ENCODE data around the gene DENND2A. TPM values are rescaled to one million over a fixed set of nuclear protein-coding genes. Genes with fewer than 3 reads are reported as not detected.
A peak's percentile ranks its signal among the peaks of the same experiment; 100 is the strongest.

The DENND2A gene
- total and polyA plus RNA-seq, 2 donors (not counting 1 experiment from before 2014, with no cell fraction given), result 30.6 to 39.0 TPM

DNA sequence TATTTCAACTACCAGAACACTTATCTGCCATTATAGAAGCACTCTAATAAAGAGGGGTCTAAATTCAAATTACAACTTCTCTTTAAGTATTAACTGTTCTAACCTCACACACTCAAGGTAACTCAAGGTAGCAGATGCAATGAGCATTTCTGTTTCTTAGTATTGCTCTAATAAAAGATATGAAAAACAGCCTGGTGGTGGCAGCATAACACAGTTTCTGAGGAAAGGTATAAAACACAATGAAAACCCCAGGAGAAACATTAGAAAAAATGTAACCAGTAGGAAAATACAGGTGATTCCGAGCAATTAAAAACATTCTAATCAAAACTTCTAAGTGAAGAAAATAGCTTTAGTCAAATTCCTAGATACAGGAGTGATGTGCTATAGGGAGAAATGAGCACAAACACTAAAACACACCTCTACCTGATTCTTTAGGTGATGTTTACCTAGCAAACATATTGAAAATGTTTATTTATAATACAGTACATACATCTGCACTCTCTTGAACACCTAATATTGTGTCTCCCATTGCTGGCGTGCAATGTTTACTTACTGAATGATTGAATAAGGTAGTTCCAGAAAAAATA, 164.8 kb downstream of the DENND2A start:
- H3K79me2 ChIP-seq (ENCODE audit: control insufficient read depth, insufficient read depth, low read length), result peaks cover 55% of the 10 kb centered on the region
- peak; percentile 21 to 52 for DNase-seq (ENCODE audit: low read depth in 2 of 2)

More for the DNA sequence above, 164.8 kb downstream of the DENND2A start:
- no peak overlapping the region for H3K27ac ChIP-seq (ENCODE audit: insufficient read depth, low read length)
- no peak overlapping the region for H3K4me3 ChIP-seq (replicated peaks in 1 of 4; ENCODE audit: control extremely low read depth in 1 of 4, insufficient read depth in 1 of 4, low read depth in 3 of 4, low read length in 4 of 4)
- H3K36me3 ChIP-seq (ENCODE audit: control insufficient read depth, insufficient read depth, low read length), result no peaks in the 10 kb centered on the region
- H3K4me1 ChIP-seq (ENCODE audit: control insufficient read depth, extremely low read depth, insufficient read depth, low read length), result peaks cover 2% of the 10 kb centered on the region
- no peak overlapping the region for H2AFZ ChIP-seq (ENCODE audit: low read length)
- TF ChIP-seq, protein P1, sequence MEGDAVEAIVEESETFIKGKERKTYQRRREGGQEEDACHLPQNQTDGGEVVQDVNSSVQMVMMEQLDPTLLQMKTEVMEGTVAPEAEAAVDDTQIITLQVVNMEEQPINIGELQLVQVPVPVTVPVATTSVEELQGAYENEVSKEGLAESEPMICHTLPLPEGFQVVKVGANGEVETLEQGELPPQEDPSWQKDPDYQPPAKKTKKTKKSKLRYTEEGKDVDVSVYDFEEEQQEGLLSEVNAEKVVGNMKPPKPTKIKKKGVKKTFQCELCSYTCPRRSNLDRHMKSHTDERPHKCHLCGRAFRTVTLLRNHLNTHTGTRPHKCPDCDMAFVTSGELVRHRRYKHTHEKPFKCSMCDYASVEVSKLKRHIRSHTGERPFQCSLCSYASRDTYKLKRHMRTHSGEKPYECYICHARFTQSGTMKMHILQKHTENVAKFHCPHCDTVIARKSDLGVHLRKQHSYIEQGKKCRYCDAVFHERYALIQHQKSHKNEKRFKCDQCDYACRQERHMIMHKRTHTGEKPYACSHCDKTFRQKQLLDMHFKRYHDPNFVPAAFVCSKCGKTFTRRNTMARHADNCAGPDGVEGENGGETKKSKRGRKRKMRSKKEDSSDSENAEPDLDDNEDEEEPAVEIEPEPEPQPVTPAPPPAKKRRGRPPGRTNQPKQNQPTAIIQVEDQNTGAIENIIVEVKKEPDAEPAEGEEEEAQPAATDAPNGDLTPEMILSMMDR (conservative IDR thresholded peaks at IDR 0.05 in 1 of 2, IDR thresholded peaks at IDR 0.05 in 1 of 2; ENCODE audit: low read depth in 1 of 2, low read length in 2 of 2), result peak; percentile 42 to 50
- TF ChIP-seq EZH2 (IDR thresholded peaks at IDR 0.05; ENCODE audit: low read length, missing control alignments), result no peak
- no peaks in the 10 kb centered on the region for H3K27me3 ChIP-seq (ENCODE audit: control insufficient read depth, insufficient read depth, low read length)
- no peak overlapping the region for H3K9ac ChIP-seq (ENCODE audit: insufficient read depth, low read length)
- no peaks in the 10 kb centered on the region for H3K9me3 ChIP-seq (ENCODE audit: control insufficient read depth, insufficient read depth, low read depth, low read length)
- no peaks in the 10 kb centered on the region for H4K20me1 ChIP-seq (ENCODE audit: control insufficient read depth, extremely low read depth, insufficient read depth, low read length)
- H3K4me2 ChIP-seq (ENCODE audit: extremely low read depth, insufficient read depth, low read length), result no peak overlapping the region

Other genes with a start within 250 kb of the DENND2A start
- 53.5 and 58.0 TPM in 2 replicates for gene SLC37A3, start 242.3 kb downstream of the DENND2A start, total RNA-seq
- 54.3 and 81.7 TPM in 2 replicates for gene SLC37A3, start 242.3 kb downstream of the DENND2A start, polyA plus RNA-seq
- gene RAB19, start 236.8 kb downstream of the DENND2A start, total RNA-seq, result not detected in 2 replicates
- gene RAB19, start 236.8 kb downstream of the DENND2A start, polyA plus RNA-seq, result not detected in 2 replicates
- 74.0 and 81.9 TPM in 2 replicates for gene MKRN1, start 161.3 kb downstream of the DENND2A start, total RNA-seq
- 52.6 and 63.5 TPM in 2 replicates for gene MKRN1, start 161.3 kb downstream of the DENND2A start, polyA plus RNA-seq
- 24.9 and 37.5 TPM in 2 replicates for gene ADCK2, start 32.1 kb upstream of the DENND2A start, total RNA-seq
- gene ADCK2, start 32.1 kb upstream of the DENND2A start, polyA plus RNA-seq, result 7.1 and 9.5 TPM in 2 replicates
- gene NDUFB2, start 55.9 kb upstream of the DENND2A start, total RNA-seq, result 44.9 and 116 TPM in 2 replicates
- 283 and 307 TPM in 2 replicates for gene NDUFB2, start 55.9 kb upstream of the DENND2A start, polyA plus RNA-seq

Data from fibroblast of lung (primary cell).